H1 (cell line): ENCODE data around the gene ASTN2. TPM values are rescaled to one million over a fixed set of nuclear protein-coding genes. Genes with fewer than 3 reads are reported as not detected.

Experiments
- CTCF ChIA-PET: fragments of 300-600 bp; sonication (Branson Sonifier 250); formaldehyde crosslinking; loops from one replicate; lab custom pipeline; 2021; ENCODE audit not compliant: partially characterized antibody; lab: Charles Lee
- POLR2A ChIA-PET: fragments of 300-600 bp; sonication (Branson Sonifier 250); formaldehyde crosslinking; loops from one replicate; lab custom pipeline; 2021; ENCODE audit warnings: inconsistent platforms; ENCODE audit not compliant: partially characterized antibody; lab: Charles Lee
- DNase-seq, 2 experiments: peaks; one replicate each; pipeline versions ENCODE4 v3.0.0 to v3.0.0-alpha.2; 2010 to 2022; ENCODE audit warnings: low spot score in 2 of 2, low read depth in 1 of 2, mixed read lengths in 1 of 2
- FAIRE-seq: peaks from 2 replicates; lab custom pipeline; 2011; peaks lifted over from hg19 to GRCh38; lab: Jason Lieb, UNC
- H2AFZ ChIP-seq: 2 replicates; pipeline ENCODE4 v1.8.1; 2012; ENCODE audit warnings: low read length, inconsistent platforms
- H2AK5ac ChIP-seq: 2 replicates; pipeline ENCODE4 v1.6.1; 2013; ENCODE audit warnings: low read depth, low read length
- H2BK120ac ChIP-seq: replicated peaks from 2 replicates; pipeline ENCODE3; 2013; ENCODE audit warnings: low read depth, low read length, inconsistent platforms
- H2BK12ac ChIP-seq: 2 replicates; pipeline ENCODE4 v1.6.1; 2013; ENCODE audit warnings: low read depth, low read length
- H2BK15ac ChIP-seq: 2 replicates; pipeline ENCODE4 v1.6.1; 2013; ENCODE audit warnings: low read length
- H2BK20ac ChIP-seq: 2 replicates; pipeline ENCODE4 v1.6.1; 2013; ENCODE audit warnings: low read length
- H2BK5ac ChIP-seq: 2 replicates; pipeline ENCODE4 v1.6.1; 2013; ENCODE audit warnings: low read depth, low read length
- H3K14ac ChIP-seq: 2 replicates; pipeline ENCODE4 v1.6.1; 2013; ENCODE audit warnings: inconsistent platforms; ENCODE audit not compliant: insufficient read length
- H3K18ac ChIP-seq: 2 replicates; pipeline ENCODE4 v1.6.1; 2013; ENCODE audit warnings: low read length; ENCODE audit errors: extremely low read depth
- H3K23ac ChIP-seq: 2 replicates; pipeline ENCODE4 v1.6.1; 2013; ENCODE audit warnings: inconsistent platforms; ENCODE audit not compliant: insufficient read length
- H3K23me2 ChIP-seq: 2 replicates; pipeline ENCODE4 v1.6.1; 2013; ENCODE audit warnings: low read depth, low read length
- H3K27ac ChIP-seq: 2 replicates; pipeline ENCODE4 v1.6.1; 2011; ENCODE audit warnings: low read depth, low read length, inconsistent platforms
- H3K27me3 ChIP-seq, 4 experiments: replicated peaks in 1 of 4; 1 replicate in 1 of 4; 2 replicates in 3 of 4; pipeline versions ENCODE4 v1.6.1 to v1.8.1; 2011 to 2013; ENCODE audit warnings: low read length in 3 of 4, mild to moderate bottlenecking in 3 of 4, inconsistent platforms in 2 of 4, mixed read lengths in 2 of 4, moderate library complexity in 1 of 4; ENCODE audit not compliant: control insufficient read depth in 3 of 4, insufficient read depth in 3 of 4; ENCODE audit errors: extremely low read depth in 1 of 4
- H3K36me3 ChIP-seq, 4 experiments: 2 replicates each; pipeline versions ENCODE4 v1.6.1 to v1.8.1; 2011 to 2013; ENCODE audit warnings: mild to moderate bottlenecking in 4 of 4, low read length in 3 of 4, moderate library complexity in 2 of 4, control low read depth in 1 of 4, inconsistent platforms in 1 of 4; ENCODE audit not compliant: insufficient read depth in 4 of 4, control insufficient read depth in 2 of 4
- H3K4ac ChIP-seq: replicated peaks from 2 replicates; pipeline ENCODE3; 2013; ENCODE audit warnings: low read length, low read depth, mixed read lengths, inconsistent platforms; ENCODE audit not compliant: insufficient read length
- H3K4me1 ChIP-seq, 4 experiments: replicated peaks in 1 of 4; 1 replicate in 1 of 4; 2 replicates in 3 of 4; pipeline versions ENCODE4 v1.6.1 to v1.8.1; 2011 to 2013; ENCODE audit warnings: low read length in 3 of 4, inconsistent platforms in 2 of 4, mixed read lengths in 1 of 4; ENCODE audit not compliant: insufficient read depth in 4 of 4, control insufficient read depth in 3 of 4
- H3K4me2 ChIP-seq, 2 experiments: 2 replicates each; pipeline versions ENCODE4 v1.6.1 to v1.8.1; 2011 to 2013; ENCODE audit warnings: low read depth in 2 of 2, low read length in 2 of 2, control low read depth in 1 of 2, inconsistent platforms in 1 of 2, mild to moderate bottlenecking in 1 of 2; ENCODE audit not compliant: insufficient read depth in 1 of 2
- H3K4me3 ChIP-seq, 4 experiments: fragments of 200-600, 300-600 bp in 1 of 4; sonication (generic), shearing (Covaris generic), sonication (Bioruptor Twin) in 1 of 4; 2 replicates each; pipeline versions ENCODE4 v1.5.1 to v1.8.1; 2011 to 2016; ENCODE audit warnings: low read length in 4 of 4, low read depth in 3 of 4, control low read depth in 2 of 4, inconsistent platforms in 2 of 4, mild to moderate bottlenecking in 2 of 4, mixed read lengths in 1 of 4, moderate library complexity in 1 of 4; ENCODE audit not compliant: insufficient read depth in 2 of 4; ENCODE audit errors: extremely low read depth in 1 of 4
- H3K56ac ChIP-seq: replicated peaks from 2 replicates; pipeline ENCODE3; 2013; ENCODE audit warnings: low read depth, mild to moderate bottlenecking, mixed read lengths, low read length, inconsistent platforms; ENCODE audit not compliant: insufficient read length
- H3K79me1 ChIP-seq: 2 replicates; pipeline ENCODE4 v1.6.1; 2013; ENCODE audit warnings: low read depth, low read length, control low read depth
- H3K79me2 ChIP-seq, 2 experiments: 2 replicates each; pipeline versions ENCODE4 v1.6.1 to v1.8.1; 2012 to 2013; ENCODE audit warnings: low read length in 2 of 2, mild to moderate bottlenecking in 2 of 2, inconsistent platforms in 1 of 2; ENCODE audit not compliant: insufficient read depth in 2 of 2, control insufficient read depth in 1 of 2
- H3K9ac ChIP-seq, 4 experiments: replicated peaks in 1 of 4; 1 replicate in 1 of 4; 2 replicates in 3 of 4; pipeline versions ENCODE4 v1.6.1 to v1.8.1; 2011 to 2013; ENCODE audit warnings: low read depth in 3 of 4, low read length in 3 of 4, control low read depth in 2 of 4, mild to moderate bottlenecking in 2 of 4, moderate library complexity in 2 of 4, inconsistent platforms in 1 of 4; ENCODE audit errors: extremely low read depth in 1 of 4
- H3K9me3 ChIP-seq, 2 experiments: 2 replicates each; pipeline versions ENCODE4 v1.6.1 to v1.8.1; 2012 to 2013; ENCODE audit warnings: mild to moderate bottlenecking in 2 of 2, moderate library complexity in 2 of 2, control low read depth in 1 of 2, inconsistent platforms in 1 of 2, low read depth in 1 of 2, low read length in 1 of 2, mixed read lengths in 1 of 2; ENCODE audit not compliant: insufficient read depth in 2 of 2
- H4K20me1 ChIP-seq, 2 experiments: replicated peaks in 1 of 2; 2 replicates each; pipeline versions ENCODE3 to v1.8.1; 2011 to 2013; ENCODE audit warnings: inconsistent platforms in 2 of 2, low read length in 2 of 2, mild to moderate bottlenecking in 1 of 2; ENCODE audit not compliant: insufficient read depth in 2 of 2, control insufficient read depth in 1 of 2
- H4K5ac ChIP-seq: 2 replicates; pipeline ENCODE4 v1.6.1; 2013; ENCODE audit warnings: low read length, low read depth, mixed read lengths, inconsistent platforms; ENCODE audit not compliant: insufficient read length
- H4K8ac ChIP-seq: 2 replicates; pipeline ENCODE4 v1.8.0; 2013; ENCODE audit warnings: mild to moderate bottlenecking, moderate library complexity, low read length, inconsistent platforms; ENCODE audit not compliant: insufficient read depth; ENCODE audit errors: extremely low read depth
- H4K91ac ChIP-seq: replicated peaks from 2 replicates; pipeline ENCODE3; 2013; ENCODE audit warnings: low read length, mixed read lengths, inconsistent platforms; ENCODE audit not compliant: insufficient read length
- EZH2 ChIP-seq: fragments of 200-600 bp; sonication (generic); IDR thresholded peaks from 2 replicates; pipeline ENCODE4 v1.7.1; 2012; ENCODE audit warnings: low read depth, mild to moderate bottlenecking, moderate library complexity, low read length, inconsistent platforms; ENCODE audit not compliant: severe bottlenecking
- RBBP5 ChIP-seq: IDR thresholded peaks from 2 replicates; pipeline ENCODE4 v1.7.1; 2012; ENCODE audit warnings: low read depth, mild to moderate bottlenecking, inconsistent platforms, low read length, moderate library complexity, borderline replicate concordance
- TAF1 ChIP-seq: IDR thresholded peaks from 2 replicates; pipeline ENCODE4 v1.6.1; 2011; ENCODE audit warnings: mild to moderate bottlenecking, low read depth, low read length
- WGBS, 2 experiments: shearing (Covaris generic) in 1 of 2; methylation state at CpG; one replicate each; pipeline versions ENCODE4 v1.1.6 to v1.1.7; 2013 to 2015; ENCODE audit warnings: low lambda C conversion rate in 2 of 2, mixed read lengths in 2 of 2, inconsistent platforms in 1 of 2, low coverage in 1 of 2, missing lambda C conversion rate in 1 of 2; ENCODE audit not compliant: insufficient replicate concordance in 2 of 2, insufficient coverage in 1 of 2, insufficient read length in 1 of 2; ENCODE audit errors: extremely low coverage in 1 of 2, missing lambda C conversion rate in 1 of 2; 5-methylcytosine and 5-hydroxymethylcytosine counted together
- polyA plus RNA-seq, 7 experiments: library from polyadenylated mRNA; depleted of rRNA in 3 of 7; stranded (reverse) in 5 of 7; unstranded in 2 of 7; fragments of >200 nt in 5 of 7; fragments of 200-250 nt in 2 of 7; gene quantifications; 1 replicate in 5 of 7; 2 replicates in 1 of 7; 4 replicates in 1 of 7; pipeline versions ENCODE4 v1.2.1 to v1.2.3, GENCODE V29; 2011 to 2013; ENCODE audit warnings: missing spikeins in 2 of 7, mixed read lengths in 2 of 7
- total RNA-seq: library from RNA; stranded (reverse); fragmentation: NEBNext Ultra II Directional; extraction: Animal tissue kit (Norgen Biotek cat#: 25700); gene quantifications from 2 replicates; pipeline ENCODE4 v1.2.1, GENCODE V29; 2021
- TF ChIP-seq, protein P1 (sequence below): IDR thresholded peaks from 2 replicates; pipeline ENCODE4 v1.6.1; 2011; ENCODE audit warnings: low read depth, mild to moderate bottlenecking, low read length; ENCODE audit not compliant: insufficient read depth
- TF ChIP-seq, protein P2 (sequence below): IDR thresholded peaks from 2 replicates; pipeline ENCODE4 v1.6.1; 2011; ENCODE audit warnings: low read length, improper control_type of control experiment

The ASTN2 gene
- total and polyA plus RNA-seq, 2 of the 8 experiments (the other 6 are each of a cell fraction or from before 2014, with no cell fraction given): 8.2 to 13.7 TPM

DNA sequence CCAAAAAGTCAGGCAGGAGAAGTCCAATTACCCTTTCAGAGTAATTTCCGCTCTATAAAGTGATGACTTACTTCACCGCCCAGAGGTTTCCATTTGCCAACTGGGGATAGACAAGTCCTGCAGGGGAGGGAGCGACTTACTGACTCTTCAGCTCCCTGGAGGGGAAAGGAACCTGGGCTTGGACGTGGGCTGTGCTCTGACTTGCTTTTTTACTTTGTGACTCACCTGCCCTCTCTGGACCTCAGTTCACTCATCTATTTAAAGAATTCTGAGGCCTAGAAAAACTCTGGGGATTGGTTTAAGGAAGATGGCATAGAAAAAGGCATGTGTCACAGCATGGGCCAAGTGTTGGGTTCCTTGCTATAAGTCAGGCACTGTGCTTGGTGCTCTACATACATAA is 908.2 kb downstream of the ASTN2 start:
- Histone ChIP-seq H3K4me2 (no peak overlapping the region), H3K4ac (no peak overlapping the region)
- CTCF ChIA-PET: interaction anchor here (1.1 to 5.0 kb wide), 4 partner anchors 11 to 358 kb away, joined by 3 to 35 read pairs (median 5); no protein-coding TSS in a partner anchor

More for the DNA sequence above, 908.2 kb downstream of the ASTN2 start:
- no peak overlapping the region for H2AK5ac ChIP-seq
- H4K8ac ChIP-seq: no peak overlapping the region
- H3K14ac ChIP-seq: no peak overlapping the region
- TF ChIP-seq, protein P1, sequence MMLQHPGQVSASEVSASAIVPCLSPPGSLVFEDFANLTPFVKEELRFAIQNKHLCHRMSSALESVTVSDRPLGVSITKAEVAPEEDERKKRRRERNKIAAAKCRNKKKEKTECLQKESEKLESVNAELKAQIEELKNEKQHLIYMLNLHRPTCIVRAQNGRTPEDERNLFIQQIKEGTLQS: no peak
- no peak for TF ChIP-seq TAF1
- TF ChIP-seq, protein P2, sequence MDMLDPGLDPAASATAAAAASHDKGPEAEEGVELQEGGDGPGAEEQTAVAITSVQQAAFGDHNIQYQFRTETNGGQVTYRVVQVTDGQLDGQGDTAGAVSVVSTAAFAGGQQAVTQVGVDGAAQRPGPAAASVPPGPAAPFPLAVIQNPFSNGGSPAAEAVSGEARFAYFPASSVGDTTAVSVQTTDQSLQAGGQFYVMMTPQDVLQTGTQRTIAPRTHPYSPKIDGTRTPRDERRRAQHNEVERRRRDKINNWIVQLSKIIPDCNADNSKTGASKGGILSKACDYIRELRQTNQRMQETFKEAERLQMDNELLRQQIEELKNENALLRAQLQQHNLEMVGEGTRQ: no peak
- no peak for TF ChIP-seq RBBP5
- TF ChIP-seq EZH2: no peak
- H4K91ac ChIP-seq: no peak overlapping the region
- no peaks in the 10 kb centered on the region for H3K36me3 ChIP-seq
- H3K79me1 ChIP-seq: no peaks in the 10 kb centered on the region
- H2BK120ac ChIP-seq: no peak overlapping the region
- no peak overlapping the region for H3K56ac ChIP-seq
- H3K27me3 ChIP-seq: no peaks in the 10 kb centered on the region
- H3K9ac ChIP-seq: no peak overlapping the region
- no peaks in the 10 kb centered on the region for H3K23me2 ChIP-seq
- H4K20me1 ChIP-seq: no peaks in the 10 kb centered on the region
- POLR2A ChIA-PET: no interaction called here
- no peaks in the 10 kb centered on the region for H3K4me1 ChIP-seq
- no peak overlapping the region for H4K5ac ChIP-seq
- H3K27ac ChIP-seq: no peak overlapping the region
- no peak overlapping the region for H2AFZ ChIP-seq
- H2BK15ac ChIP-seq: no peak overlapping the region
- 89% methylated on average over 3 of the region's 4 CpGs; no CpG with 5 or more reads in 1 of the 2 experiments for WGBS, 2 experiments
- H2BK5ac ChIP-seq: no peak overlapping the region
- no peak overlapping the region for H3K23ac ChIP-seq
- no peak for FAIRE-seq
- DNase-seq: no peak
- H2BK12ac ChIP-seq: no peak overlapping the region
- no peak overlapping the region for H3K4me3 ChIP-seq
- no peaks in the 10 kb centered on the region for H3K9me3 ChIP-seq
- H2BK20ac ChIP-seq: no peak overlapping the region
- H3K18ac ChIP-seq: no peak overlapping the region
- H3K79me2 ChIP-seq: no peaks in the 10 kb centered on the region
